HepG2 (cell line): Measurements from ENCODE around the gene SYNJ2.

Experiments used
- CEBPB ChIP-seq: IDR thresholded peaks from 2 replicates; pipeline ENCODE4 v1.6.1; 2011; ENCODE audit warnings: low read depth, low read length, improper control_type of control experiment, borderline replicate concordance
- HNRNPK ChIP-seq: fragments of 200-400 bp; formaldehyde crosslinking; IDR thresholded peaks from 2 replicates; pipeline ENCODE4 v1.6.1; 2018; ENCODE audit warnings: low read length, low read depth, moderate library complexity, mild to moderate bottlenecking; ENCODE audit not compliant: poor library complexity, severe bottlenecking
- MLLT10 ChIP-seq: sonication (generic); formaldehyde crosslinking; IDR thresholded peaks from 2 replicates; pipeline ENCODE4 v1.4.0; 2020; ENCODE audit warnings: missing genetic modification reagents
- NR3C1 ChIP-seq: sonication (generic); formaldehyde crosslinking; IDR thresholded peaks from 2 replicates; pipeline ENCODE4 v1.4.0; 2020; ENCODE audit warnings: missing genetic modification reagents
- SP1 ChIP-seq, 2 experiments: fragments of 450-650 bp in 1 of 2; sonication (generic) in 1 of 2; formaldehyde crosslinking in 1 of 2; IDR thresholded peaks; 2 replicates each; pipeline versions ENCODE4 v1.4.0 to v1.6.1; 2016 to 2020; ENCODE audit warnings: missing genetic modification reagents in 1 of 2
- ZNF12 ChIP-seq: sonication (generic); formaldehyde crosslinking; IDR thresholded peaks from 2 replicates; pipeline ENCODE4 v1.5.0; 2020; ENCODE audit warnings: missing genetic modification reagents
- ZNF564 ChIP-seq: sonication (generic); formaldehyde crosslinking; IDR thresholded peaks from 2 replicates; pipeline ENCODE4 v1.8.1; 2023; ENCODE audit warnings: mild to moderate bottlenecking, missing genetic modification reagents
- ZNF792 ChIP-seq: IDR thresholded peaks from 2 replicates; pipeline ENCODE4 v1.6.1; 2016
- TF ChIP-seq, protein P1 (sequence below): sonication (generic); formaldehyde crosslinking; IDR thresholded peaks from 2 replicates; pipeline ENCODE4 v1.4.0; 2020; ENCODE audit warnings: missing genetic modification reagents
- TF ChIP-seq, protein P2 (sequence below): sonication (generic); formaldehyde crosslinking; IDR thresholded peaks from 2 replicates; pipeline ENCODE4 v1.4.0; 2020; ENCODE audit warnings: missing genetic modification reagents
- TF ChIP-seq, protein P3 (sequence below): fragments of 450-650 bp; IDR thresholded peaks from 2 replicates; pipeline ENCODE4 v1.6.1; 2017; ENCODE audit warnings: mild to moderate bottlenecking
- TF ChIP-seq, protein P4 (sequence below), 2 experiments: sonication (generic) in 1 of 2; formaldehyde crosslinking in 1 of 2; IDR thresholded peaks; 2 replicates each; pipeline versions ENCODE4 v1.4.0 to v1.6.1; 2018 to 2020; ENCODE audit warnings: missing genetic modification reagents in 2 of 2, borderline replicate concordance in 1 of 2, low read depth in 1 of 2, mild to moderate bottlenecking in 1 of 2, missing biosample characterization in 1 of 2

DNA sequence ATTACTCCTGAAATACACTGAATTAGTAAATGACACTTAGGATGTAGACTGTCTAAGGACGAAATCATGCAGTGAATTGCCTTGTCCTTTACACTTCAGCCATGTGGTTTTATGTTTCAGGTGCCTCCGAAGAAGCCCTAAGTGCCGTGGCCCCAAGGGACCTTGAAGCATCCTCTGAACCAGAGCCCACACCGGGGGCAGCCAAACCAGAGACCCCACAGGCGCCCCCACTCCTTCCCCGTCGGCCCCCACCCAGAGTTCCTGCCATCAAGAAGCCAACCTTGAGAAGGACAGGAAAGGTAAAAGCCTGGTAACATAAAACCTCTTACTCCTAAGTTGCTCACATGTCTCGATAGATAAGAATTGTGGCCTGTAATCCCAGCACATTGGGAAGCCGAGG lies 111.1 kb downstream of the SYNJ2 start:
- TF ChIP-seq CEBPB, result no peak
- TF ChIP-seq, protein P1, sequence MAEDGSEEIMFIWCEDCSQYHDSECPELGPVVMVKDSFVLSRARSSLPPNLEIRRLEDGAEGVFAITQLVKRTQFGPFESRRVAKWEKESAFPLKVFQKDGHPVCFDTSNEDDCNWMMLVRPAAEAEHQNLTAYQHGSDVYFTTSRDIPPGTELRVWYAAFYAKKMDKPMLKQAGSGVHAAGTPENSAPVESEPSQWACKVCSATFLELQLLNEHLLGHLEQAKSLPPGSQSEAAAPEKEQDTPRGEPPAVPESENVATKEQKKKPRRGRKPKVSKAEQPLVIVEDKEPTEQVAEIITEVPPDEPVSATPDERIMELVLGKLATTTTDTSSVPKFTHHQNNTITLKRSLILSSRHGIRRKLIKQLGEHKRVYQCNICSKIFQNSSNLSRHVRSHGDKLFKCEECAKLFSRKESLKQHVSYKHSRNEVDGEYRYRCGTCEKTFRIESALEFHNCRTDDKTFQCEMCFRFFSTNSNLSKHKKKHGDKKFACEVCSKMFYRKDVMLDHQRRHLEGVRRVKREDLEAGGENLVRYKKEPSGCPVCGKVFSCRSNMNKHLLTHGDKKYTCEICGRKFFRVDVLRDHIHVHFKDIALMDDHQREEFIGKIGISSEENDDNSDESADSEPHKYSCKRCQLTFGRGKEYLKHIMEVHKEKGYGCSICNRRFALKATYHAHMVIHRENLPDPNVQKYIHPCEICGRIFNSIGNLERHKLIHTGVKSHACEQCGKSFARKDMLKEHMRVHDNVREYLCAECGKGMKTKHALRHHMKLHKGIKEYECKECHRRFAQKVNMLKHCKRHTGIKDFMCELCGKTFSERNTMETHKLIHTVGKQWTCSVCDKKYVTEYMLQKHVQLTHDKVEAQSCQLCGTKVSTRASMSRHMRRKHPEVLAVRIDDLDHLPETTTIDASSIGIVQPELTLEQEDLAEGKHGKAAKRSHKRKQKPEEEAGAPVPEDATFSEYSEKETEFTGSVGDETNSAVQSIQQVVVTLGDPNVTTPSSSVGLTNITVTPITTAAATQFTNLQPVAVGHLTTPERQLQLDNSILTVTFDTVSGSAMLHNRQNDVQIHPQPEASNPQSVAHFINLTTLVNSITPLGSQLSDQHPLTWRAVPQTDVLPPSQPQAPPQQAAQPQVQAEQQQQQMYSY (CRISPR knock-in tag), result no peak
- no peak for TF ChIP-seq ZNF564 (CRISPR knock-in tag)
- TF ChIP-seq SP1 (IDR thresholded peaks at IDR 0.05), result no peak
- TF ChIP-seq SP1 (CRISPR knock-in tag; IDR thresholded peaks at IDR 0.05), result no peak
- no peak for TF ChIP-seq HNRNPK
- TF ChIP-seq, protein P2, sequence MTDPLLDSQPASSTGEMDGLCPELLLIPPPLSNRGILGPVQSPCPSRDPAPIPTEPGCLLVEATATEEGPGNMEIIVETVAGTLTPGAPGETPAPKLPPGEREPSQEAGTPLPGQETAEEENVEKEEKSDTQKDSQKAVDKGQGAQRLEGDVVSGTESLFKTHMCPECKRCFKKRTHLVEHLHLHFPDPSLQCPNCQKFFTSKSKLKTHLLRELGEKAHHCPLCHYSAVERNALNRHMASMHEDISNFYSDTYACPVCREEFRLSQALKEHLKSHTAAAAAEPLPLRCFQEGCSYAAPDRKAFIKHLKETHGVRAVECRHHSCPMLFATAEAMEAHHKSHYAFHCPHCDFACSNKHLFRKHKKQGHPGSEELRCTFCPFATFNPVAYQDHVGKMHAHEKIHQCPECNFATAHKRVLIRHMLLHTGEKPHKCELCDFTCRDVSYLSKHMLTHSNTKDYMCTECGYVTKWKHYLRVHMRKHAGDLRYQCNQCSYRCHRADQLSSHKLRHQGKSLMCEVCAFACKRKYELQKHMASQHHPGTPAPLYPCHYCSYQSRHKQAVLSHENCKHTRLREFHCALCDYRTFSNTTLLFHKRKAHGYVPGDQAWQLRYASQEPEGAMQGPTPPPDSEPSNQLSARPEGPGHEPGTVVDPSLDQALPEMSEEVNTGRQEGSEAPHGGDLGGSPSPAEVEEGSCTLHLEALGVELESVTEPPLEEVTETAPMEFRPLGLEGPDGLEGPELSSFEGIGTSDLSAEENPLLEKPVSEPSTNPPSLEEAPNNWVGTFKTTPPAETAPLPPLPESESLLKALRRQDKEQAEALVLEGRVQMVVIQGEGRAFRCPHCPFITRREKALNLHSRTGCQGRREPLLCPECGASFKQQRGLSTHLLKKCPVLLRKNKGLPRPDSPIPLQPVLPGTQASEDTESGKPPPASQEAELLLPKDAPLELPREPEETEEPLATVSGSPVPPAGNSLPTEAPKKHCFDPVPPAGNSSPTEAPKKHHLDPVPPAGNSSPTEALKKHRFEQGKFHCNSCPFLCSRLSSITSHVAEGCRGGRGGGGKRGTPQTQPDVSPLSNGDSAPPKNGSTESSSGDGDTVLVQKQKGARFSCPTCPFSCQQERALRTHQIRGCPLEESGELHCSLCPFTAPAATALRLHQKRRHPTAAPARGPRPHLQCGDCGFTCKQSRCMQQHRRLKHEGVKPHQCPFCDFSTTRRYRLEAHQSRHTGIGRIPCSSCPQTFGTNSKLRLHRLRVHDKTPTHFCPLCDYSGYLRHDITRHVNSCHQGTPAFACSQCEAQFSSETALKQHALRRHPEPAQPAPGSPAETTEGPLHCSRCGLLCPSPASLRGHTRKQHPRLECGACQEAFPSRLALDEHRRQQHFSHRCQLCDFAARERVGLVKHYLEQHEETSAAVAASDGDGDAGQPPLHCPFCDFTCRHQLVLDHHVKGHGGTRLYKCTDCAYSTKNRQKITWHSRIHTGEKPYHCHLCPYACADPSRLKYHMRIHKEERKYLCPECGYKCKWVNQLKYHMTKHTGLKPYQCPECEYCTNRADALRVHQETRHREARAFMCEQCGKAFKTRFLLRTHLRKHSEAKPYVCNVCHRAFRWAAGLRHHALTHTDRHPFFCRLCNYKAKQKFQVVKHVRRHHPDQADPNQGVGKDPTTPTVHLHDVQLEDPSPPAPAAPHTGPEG (CRISPR knock-in tag), result no peak
- TF ChIP-seq ZNF12 (CRISPR knock-in tag), result no peak
- TF ChIP-seq NR3C1 (CRISPR knock-in tag), result no peak
- TF ChIP-seq, protein P3, sequence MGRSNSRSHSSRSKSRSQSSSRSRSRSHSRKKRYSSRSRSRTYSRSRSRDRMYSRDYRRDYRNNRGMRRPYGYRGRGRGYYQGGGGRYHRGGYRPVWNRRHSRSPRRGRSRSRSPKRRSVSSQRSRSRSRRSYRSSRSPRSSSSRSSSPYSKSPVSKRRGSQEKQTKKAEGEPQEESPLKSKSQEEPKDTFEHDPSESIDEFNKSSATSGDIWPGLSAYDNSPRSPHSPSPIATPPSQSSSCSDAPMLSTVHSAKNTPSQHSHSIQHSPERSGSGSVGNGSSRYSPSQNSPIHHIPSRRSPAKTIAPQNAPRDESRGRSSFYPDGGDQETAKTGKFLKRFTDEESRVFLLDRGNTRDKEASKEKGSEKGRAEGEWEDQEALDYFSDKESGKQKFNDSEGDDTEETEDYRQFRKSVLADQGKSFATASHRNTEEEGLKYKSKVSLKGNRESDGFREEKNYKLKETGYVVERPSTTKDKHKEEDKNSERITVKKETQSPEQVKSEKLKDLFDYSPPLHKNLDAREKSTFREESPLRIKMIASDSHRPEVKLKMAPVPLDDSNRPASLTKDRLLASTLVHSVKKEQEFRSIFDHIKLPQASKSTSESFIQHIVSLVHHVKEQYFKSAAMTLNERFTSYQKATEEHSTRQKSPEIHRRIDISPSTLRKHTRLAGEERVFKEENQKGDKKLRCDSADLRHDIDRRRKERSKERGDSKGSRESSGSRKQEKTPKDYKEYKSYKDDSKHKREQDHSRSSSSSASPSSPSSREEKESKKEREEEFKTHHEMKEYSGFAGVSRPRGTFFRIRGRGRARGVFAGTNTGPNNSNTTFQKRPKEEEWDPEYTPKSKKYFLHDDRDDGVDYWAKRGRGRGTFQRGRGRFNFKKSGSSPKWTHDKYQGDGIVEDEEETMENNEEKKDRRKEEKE, result no peak
- TF ChIP-seq ZNF792 (CRISPR knock-in tag), result no peak
- TF ChIP-seq MLLT10 (CRISPR knock-in tag), result no peak
- TF ChIP-seq, protein P4, sequence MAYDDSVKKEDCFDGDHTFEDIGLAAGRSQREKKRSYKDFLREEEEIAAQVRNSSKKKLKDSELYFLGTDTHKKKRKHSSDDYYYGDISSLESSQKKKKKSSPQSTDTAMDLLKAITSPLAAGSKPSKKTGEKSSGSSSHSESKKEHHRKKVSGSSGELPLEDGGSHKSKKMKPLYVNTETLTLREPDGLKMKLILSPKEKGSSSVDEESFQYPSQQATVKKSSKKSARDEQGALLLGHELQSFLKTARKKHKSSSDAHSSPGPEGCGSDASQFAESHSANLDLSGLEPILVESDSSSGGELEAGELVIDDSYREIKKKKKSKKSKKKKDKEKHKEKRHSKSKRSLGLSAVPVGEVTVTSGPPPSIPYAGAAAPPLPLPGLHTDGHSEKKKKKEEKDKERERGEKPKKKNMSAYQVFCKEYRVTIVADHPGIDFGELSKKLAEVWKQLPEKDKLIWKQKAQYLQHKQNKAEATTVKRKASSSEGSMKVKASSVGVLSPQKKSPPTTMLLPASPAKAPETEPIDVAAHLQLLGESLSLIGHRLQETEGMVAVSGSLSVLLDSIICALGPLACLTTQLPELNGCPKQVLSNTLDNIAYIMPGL (CRISPR knock-in tag; IDR thresholded peaks at IDR 0.05; ENCODE audit: borderline replicate concordance in 1 of 2, low read depth in 1 of 2), result no peak
